ENCODE data around the gene ANXA11. TPM values are rescaled to one million over a fixed set of nuclear protein-coding genes. Genes with fewer than 3 reads are reported as not detected.
"Not testable (repeated sequence)": the region's sequence is repeated elsewhere in the genome, so short reads cannot be mapped to it uniquely, and the experiment has no call there.

ANXA11 gene
- total RNA-seq, 2 experiments from 2014 or later, result 93.9 to 164 TPM

DNA sequence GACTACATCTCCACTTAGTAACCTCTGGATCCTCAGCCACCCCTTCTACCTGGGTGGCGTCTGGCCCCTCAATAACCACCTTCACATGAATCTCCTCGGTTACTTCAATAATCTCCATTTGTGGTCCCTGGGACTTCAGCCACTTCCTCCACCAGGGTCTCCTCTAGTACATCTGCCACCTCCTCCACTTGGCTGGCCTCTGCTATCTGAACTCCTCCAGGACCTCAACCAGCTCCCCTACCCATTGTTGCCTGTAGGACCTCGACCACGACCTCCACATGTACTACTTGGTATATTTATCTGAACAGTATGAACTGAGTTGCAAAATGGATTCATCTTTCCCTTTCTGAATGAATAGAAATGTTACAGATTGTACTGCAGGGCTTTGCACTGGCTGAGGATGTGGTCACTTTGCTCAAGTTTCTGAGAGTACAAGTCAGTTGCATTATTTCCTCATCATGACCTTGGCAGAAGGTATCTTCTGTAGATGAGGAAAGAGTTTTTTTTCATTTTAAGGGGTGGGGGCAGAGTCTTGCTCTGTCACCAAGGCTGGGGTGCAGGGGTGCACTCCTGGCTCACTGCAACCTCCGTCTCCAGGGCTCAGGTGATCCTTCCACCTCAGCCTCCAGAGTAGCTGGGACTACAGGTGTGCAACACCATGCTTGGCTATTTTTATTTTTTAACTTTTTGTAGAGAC, 48.1 kb upstream of the ANXA11 start:
- CTCF ChIA-PET (ENCODE audit: unreplicated experiment), result interaction anchor here (1.5 kb wide), 1 partner anchor 7 kb away, joined by 5 read pairs; no protein-coding TSS in a partner anchor
- no TSS peak for BruUV-seq (replicated peaks)

DNA sequence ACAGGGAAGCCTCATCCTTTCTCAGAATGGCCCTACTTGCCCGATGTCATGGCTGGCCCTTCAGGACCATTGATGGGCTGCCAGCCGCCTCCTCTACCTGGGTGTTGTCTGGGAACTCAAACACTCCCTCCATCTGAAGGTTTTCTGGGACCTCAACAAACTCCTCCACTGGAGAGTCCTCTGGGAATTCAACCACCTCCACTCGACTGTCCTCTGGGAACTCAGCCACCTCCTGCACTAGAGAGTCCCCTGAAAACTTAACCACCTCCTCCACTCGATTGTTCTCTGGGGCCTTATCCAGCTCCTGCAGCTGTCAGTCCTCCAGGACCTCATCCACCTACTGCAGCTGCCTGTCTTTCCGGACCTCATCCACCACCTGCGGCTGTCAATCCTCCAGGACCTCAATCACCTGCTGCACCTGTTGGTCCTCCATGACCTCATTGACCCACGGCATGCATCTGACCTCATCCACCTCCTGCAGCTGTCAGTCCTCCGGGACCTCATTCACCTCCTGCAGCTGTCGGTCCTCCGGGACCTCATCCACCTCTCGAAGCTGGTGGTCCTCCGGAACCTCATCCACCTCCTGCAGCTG, 47.1 kb upstream of the ANXA11 start:
- CTCF ChIA-PET (ENCODE audit: unreplicated experiment), result interaction anchor here (1.5 kb wide), 1 partner anchor 9 kb away, joined by 5 read pairs; no protein-coding TSS in a partner anchor
- intact Hi-C loops (cut with micrococcal nuclease; ENCODE audit: unreplicated experiment), result no loop called here
- POLR2A ChIA-PET, result no interaction called here

More for the DNA sequence above, 48.1 kb upstream of the ANXA11 start:
- H3K4me3 ChIP-seq (ENCODE audit: low read depth, low read length, poor library complexity, severe bottlenecking), result no peak overlapping the region
- H3K4me2 ChIP-seq (ENCODE audit: low read length), result no peak overlapping the region
- no peaks in the 10 kb centered on the region for H3K4me1 ChIP-seq (ENCODE audit: insufficient read depth, low read length, poor library complexity, severe bottlenecking)
- intact Hi-C loops (cut with micrococcal nuclease; ENCODE audit: unreplicated experiment), result no loop called here
- no peaks in the 10 kb centered on the region for H3K79me2 ChIP-seq (ENCODE audit: insufficient read depth, low read depth, low read length)
- no peak for TF ChIP-seq EZH2phosphoT487 (IDR thresholded peaks at IDR 0.05; ENCODE audit: borderline replicate concordance, low read depth, low read length)
- TF ChIP-seq, protein P1, sequence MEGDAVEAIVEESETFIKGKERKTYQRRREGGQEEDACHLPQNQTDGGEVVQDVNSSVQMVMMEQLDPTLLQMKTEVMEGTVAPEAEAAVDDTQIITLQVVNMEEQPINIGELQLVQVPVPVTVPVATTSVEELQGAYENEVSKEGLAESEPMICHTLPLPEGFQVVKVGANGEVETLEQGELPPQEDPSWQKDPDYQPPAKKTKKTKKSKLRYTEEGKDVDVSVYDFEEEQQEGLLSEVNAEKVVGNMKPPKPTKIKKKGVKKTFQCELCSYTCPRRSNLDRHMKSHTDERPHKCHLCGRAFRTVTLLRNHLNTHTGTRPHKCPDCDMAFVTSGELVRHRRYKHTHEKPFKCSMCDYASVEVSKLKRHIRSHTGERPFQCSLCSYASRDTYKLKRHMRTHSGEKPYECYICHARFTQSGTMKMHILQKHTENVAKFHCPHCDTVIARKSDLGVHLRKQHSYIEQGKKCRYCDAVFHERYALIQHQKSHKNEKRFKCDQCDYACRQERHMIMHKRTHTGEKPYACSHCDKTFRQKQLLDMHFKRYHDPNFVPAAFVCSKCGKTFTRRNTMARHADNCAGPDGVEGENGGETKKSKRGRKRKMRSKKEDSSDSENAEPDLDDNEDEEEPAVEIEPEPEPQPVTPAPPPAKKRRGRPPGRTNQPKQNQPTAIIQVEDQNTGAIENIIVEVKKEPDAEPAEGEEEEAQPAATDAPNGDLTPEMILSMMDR (conservative IDR thresholded peaks at IDR 0.05; ENCODE audit: low read length), result no peak
- H4K20me1 ChIP-seq (ENCODE audit: insufficient read depth, low read length), result no peaks in the 10 kb centered on the region
- H3K27ac ChIP-seq (ENCODE audit: low read depth, low read length, poor library complexity, severe bottlenecking), result no peak overlapping the region
- H2AFZ ChIP-seq (ENCODE audit: low read length), result no peak overlapping the region
- no peaks in the 10 kb centered on the region for H3K9me3 ChIP-seq (ENCODE audit: low read length)
- no peaks in the 10 kb centered on the region for H3K36me3 ChIP-seq (ENCODE audit: insufficient read depth, low read length)
- DNase-seq (ENCODE audit: low spot score), result no peak
- no peaks in the 10 kb centered on the region for H3K9me2 ChIP-seq (ENCODE audit: insufficient read depth, low read length)
- POLR2A ChIA-PET, result no interaction called here

GRCh38 chr10:80251703-80252280, 46.5 kb upstream of the ANXA11 start:
- H3K9me2 ChIP-seq (ENCODE audit: insufficient read depth, low read length); H3K4me1 ChIP-seq (ENCODE audit: insufficient read depth, low read length, poor library complexity, severe bottlenecking); H2AFZ ChIP-seq (ENCODE audit: low read length); H3K9me3 ChIP-seq (ENCODE audit: low read length); POLR2A ChIA-PET; H3K36me3 ChIP-seq (ENCODE audit: insufficient read depth, low read length); H4K20me1 ChIP-seq (ENCODE audit: insufficient read depth, low read length); H3K79me2 ChIP-seq (ENCODE audit: insufficient read depth, low read depth, low read length); DNase-seq (ENCODE audit: low spot score); H3K4me3 ChIP-seq (ENCODE audit: low read depth, low read length, poor library complexity, severe bottlenecking); H3K4me2 ChIP-seq (ENCODE audit: low read length); intact Hi-C loops (cut with micrococcal nuclease; ENCODE audit: unreplicated experiment); H3K27ac ChIP-seq (ENCODE audit: low read depth, low read length, poor library complexity, severe bottlenecking); BruUV-seq (replicated peaks): not testable (repeated sequence)
- CTCF ChIA-PET (ENCODE audit: unreplicated experiment), result interaction anchor here (1.5 kb wide), 1 partner anchor 9 kb away, joined by 5 read pairs; no protein-coding TSS in a partner anchor

More for the DNA sequence above, 47.1 kb upstream of the ANXA11 start:
- H3K27ac ChIP-seq (ENCODE audit: low read depth, low read length, poor library complexity, severe bottlenecking), result no peak overlapping the region
- H3K9me2 ChIP-seq (ENCODE audit: insufficient read depth, low read length), result no peaks in the 10 kb centered on the region
- H3K36me3 ChIP-seq (ENCODE audit: insufficient read depth, low read length), result no peaks in the 10 kb centered on the region
- H3K4me1 ChIP-seq (ENCODE audit: insufficient read depth, low read length, poor library complexity, severe bottlenecking), result no peaks in the 10 kb centered on the region
- no peaks in the 10 kb centered on the region for H3K9me3 ChIP-seq (ENCODE audit: low read length)
- no peaks in the 10 kb centered on the region for H4K20me1 ChIP-seq (ENCODE audit: insufficient read depth, low read length)
- no peak overlapping the region for H3K4me2 ChIP-seq (ENCODE audit: low read length)
- H3K4me3 ChIP-seq (ENCODE audit: low read depth, low read length, poor library complexity, severe bottlenecking), result no peak overlapping the region
- H3K79me2 ChIP-seq (ENCODE audit: insufficient read depth, low read depth, low read length), result no peaks in the 10 kb centered on the region
- no TSS peak for BruUV-seq (replicated peaks)
- H2AFZ ChIP-seq (ENCODE audit: low read length), result no peak overlapping the region
- no peak for DNase-seq (ENCODE audit: low spot score)
- TF ChIP-seq, protein P1 (conservative IDR thresholded peaks at IDR 0.05; ENCODE audit: low read length), result no peak
- no peak for TF ChIP-seq EZH2phosphoT487 (IDR thresholded peaks at IDR 0.05; ENCODE audit: borderline replicate concordance, low read depth, low read length)

DNA sequence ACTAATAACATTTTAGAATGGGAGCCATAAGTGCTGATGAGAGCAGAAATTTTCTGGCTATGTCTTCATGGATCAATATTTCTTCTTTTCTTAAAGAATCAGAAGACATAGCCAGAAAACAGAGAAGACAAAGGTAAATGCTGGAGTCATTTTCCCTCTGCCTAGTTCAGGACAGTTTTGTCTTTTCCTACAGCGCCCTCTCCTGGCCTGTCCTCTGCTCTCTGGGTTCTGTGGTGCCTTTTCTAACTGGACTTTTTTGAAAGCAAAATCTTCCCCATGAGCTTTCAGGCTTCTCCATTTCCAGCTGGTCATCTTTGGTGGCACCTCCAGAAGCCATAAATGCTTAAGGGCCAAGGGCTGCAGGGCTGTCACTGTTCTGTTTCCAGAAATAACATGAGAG, 45.1 kb upstream of the ANXA11 start:
- H3K36me3 ChIP-seq (ENCODE audit: insufficient read depth, low read length); CTCF ChIA-PET (ENCODE audit: unreplicated experiment); BruUV-seq (replicated peaks); H3K4me3 ChIP-seq (ENCODE audit: low read depth, low read length, poor library complexity, severe bottlenecking); H3K27ac ChIP-seq (ENCODE audit: low read depth, low read length, poor library complexity, severe bottlenecking); POLR2A ChIA-PET; H4K20me1 ChIP-seq (ENCODE audit: insufficient read depth, low read length); H3K9me3 ChIP-seq (ENCODE audit: low read length); intact Hi-C loops (cut with micrococcal nuclease; ENCODE audit: unreplicated experiment); H3K9me2 ChIP-seq (ENCODE audit: insufficient read depth, low read length); H2AFZ ChIP-seq (ENCODE audit: low read length); H3K4me1 ChIP-seq (ENCODE audit: insufficient read depth, low read length, poor library complexity, severe bottlenecking); H3K4me2 ChIP-seq (ENCODE audit: low read length); DNase-seq (ENCODE audit: low spot score); H3K79me2 ChIP-seq (ENCODE audit: insufficient read depth, low read depth, low read length): not testable (repeated sequence)

DNA sequence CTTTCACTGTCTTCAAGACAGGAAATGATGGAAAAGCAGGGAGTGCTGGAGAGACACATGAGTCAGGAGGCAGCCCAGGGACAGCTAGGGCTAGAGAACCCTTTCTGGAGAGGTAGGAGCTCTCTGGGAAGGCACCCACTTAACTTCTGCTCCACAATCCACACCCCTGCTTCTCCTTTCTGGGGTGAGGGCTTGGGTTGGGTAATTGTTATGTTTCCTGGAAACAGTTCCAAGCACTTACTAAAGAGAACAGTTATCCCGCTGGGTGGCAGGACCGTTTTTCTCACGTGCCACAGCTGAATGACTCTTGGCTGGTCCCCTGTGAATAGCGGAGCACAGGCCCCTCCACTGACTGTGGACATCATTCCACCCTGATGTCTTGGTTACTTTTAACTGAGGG, 44.6 kb upstream of the ANXA11 start:
- H3K4me1 ChIP-seq (ENCODE audit: insufficient read depth, low read length, poor library complexity, severe bottlenecking); CTCF ChIA-PET (ENCODE audit: unreplicated experiment); H3K4me2 ChIP-seq (ENCODE audit: low read length); H3K4me3 ChIP-seq (ENCODE audit: low read depth, low read length, poor library complexity, severe bottlenecking); H3K36me3 ChIP-seq (ENCODE audit: insufficient read depth, low read length); H3K79me2 ChIP-seq (ENCODE audit: insufficient read depth, low read depth, low read length); H4K20me1 ChIP-seq (ENCODE audit: insufficient read depth, low read length); BruUV-seq (replicated peaks); H3K27ac ChIP-seq (ENCODE audit: low read depth, low read length, poor library complexity, severe bottlenecking); POLR2A ChIA-PET; H3K9me2 ChIP-seq (ENCODE audit: insufficient read depth, low read length); intact Hi-C loops (cut with micrococcal nuclease; ENCODE audit: unreplicated experiment); DNase-seq (ENCODE audit: low spot score); H3K9me3 ChIP-seq (ENCODE audit: low read length); H2AFZ ChIP-seq (ENCODE audit: low read length): not testable (repeated sequence)

Data from OCI-LY7 (cell line).